ENCODE data around the gene LMBRD1.

DNA sequence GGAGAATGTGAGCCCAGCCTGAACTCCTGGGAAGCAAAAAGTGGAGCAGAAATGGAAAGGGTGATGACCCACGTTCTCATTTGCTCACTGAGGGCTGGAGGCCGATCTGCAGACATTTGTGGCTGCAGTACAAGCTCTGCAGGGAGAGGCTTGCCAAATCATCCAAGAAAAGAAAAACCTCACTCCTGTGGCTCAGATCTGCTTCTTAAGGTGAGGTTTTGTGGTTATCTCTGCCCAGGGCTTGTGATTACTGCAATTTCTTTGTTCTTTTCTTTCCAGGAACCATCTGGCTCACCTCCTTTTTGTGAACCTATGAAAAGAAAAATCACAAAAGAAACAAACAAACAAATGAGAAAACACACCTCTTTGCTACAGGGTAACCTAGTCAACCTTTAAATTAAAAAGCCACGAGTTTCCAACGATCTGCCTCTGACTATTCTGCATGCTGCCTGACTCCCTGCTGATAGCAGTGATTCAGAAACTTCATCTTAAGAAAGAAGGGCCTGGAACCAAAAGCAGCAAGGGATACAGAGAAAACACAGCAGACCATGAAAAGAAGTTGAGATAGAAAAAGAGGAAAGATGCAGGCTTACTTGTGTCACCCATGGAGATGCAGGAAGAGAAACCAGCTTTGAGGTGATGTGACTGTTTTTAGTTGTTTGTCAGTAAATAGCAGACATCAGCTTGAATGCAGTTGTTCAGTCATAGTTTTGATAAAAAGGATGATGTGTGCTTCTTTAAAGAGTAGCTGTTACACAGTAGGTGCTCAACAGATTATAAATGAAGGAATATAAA lies 165.1 kb downstream of the LMBRD1 start:
- no peak for TF ChIP-seq CTCF (IDR thresholded peaks at IDR 0.05; ENCODE audit: control extremely low read depth in 1 of 3, insufficient read depth in 1 of 3, low read depth in 1 of 3, low read length in 3 of 3)
- TF ChIP-seq EP300 (IDR thresholded peaks at IDR 0.05; ENCODE audit: borderline replicate concordance in 1 of 2, low read depth in 2 of 2, low read length in 2 of 2): no peak
- TF ChIP-seq, protein P1, sequence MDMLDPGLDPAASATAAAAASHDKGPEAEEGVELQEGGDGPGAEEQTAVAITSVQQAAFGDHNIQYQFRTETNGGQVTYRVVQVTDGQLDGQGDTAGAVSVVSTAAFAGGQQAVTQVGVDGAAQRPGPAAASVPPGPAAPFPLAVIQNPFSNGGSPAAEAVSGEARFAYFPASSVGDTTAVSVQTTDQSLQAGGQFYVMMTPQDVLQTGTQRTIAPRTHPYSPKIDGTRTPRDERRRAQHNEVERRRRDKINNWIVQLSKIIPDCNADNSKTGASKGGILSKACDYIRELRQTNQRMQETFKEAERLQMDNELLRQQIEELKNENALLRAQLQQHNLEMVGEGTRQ (IDR thresholded peaks at IDR 0.05; ENCODE audit: low read length): no peak
- no peak for TF ChIP-seq MAX (IDR thresholded peaks at IDR 0.05)
- no peak for TF ChIP-seq POLR2AphosphoS5 (IDR thresholded peaks at IDR 0.05; ENCODE audit: low read depth, low read length)
- no peak for TF ChIP-seq POLR2A (IDR thresholded peaks at IDR 0.05; ENCODE audit: control extremely low read depth in 1 of 2, low read depth in 2 of 2, low read length in 2 of 2)
- TF ChIP-seq EZH2 (IDR thresholded peaks at IDR 0.05; ENCODE audit: low read depth, low read length, severe bottlenecking): no peak
- no peak for TF ChIP-seq SUZ12 (IDR thresholded peaks at IDR 0.05; ENCODE audit: low read length)
- no peak for TF ChIP-seq SAP30 (IDR thresholded peaks at IDR 0.05; ENCODE audit: insufficient read depth, insufficient replicate concordance, low read length)
- TF ChIP-seq JUND (IDR thresholded peaks at IDR 0.05; ENCODE audit: low read length): no peak
- TF ChIP-seq, protein P2, sequence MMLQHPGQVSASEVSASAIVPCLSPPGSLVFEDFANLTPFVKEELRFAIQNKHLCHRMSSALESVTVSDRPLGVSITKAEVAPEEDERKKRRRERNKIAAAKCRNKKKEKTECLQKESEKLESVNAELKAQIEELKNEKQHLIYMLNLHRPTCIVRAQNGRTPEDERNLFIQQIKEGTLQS (IDR thresholded peaks at IDR 0.05; ENCODE audit: insufficient read depth, low read depth, low read length): no peak
